ENCODE data around the gene JMJD1C. TPM values are rescaled to one million over a fixed set of nuclear protein-coding genes. Genes with fewer than 3 reads are reported as not detected.
"Not testable (repeated sequence)": the region's sequence is repeated elsewhere in the genome, so short reads cannot be mapped to it uniquely, and the experiment has no call there.

Gene JMJD1C
- total RNA-seq, 2 donors from 2014 or later: 84.1 to 91.1 TPM

DNA sequence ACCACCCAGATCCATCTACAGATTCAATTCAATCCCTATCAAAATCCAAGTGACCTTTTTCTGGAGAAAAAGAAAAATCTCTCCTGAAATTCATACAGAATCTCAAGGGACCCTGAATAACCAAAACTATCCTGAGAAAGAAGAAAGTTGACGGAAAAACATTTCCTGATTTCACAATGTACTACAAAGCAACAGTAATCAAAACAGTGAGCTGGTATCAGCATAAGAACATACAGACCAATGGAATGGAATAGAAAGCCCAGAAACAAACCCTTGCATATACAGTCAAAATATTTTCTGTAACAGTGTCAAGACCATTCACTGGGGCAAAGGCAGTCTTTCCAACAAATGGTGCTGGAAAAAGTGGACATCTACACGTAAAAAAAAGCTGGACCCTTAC lies 89.9 kb downstream of the JMJD1C start:
- intact Hi-C loops (cut with DNase I): no loop called here
- no peak for DNase-seq (ENCODE audit: low spot score)

DNA sequence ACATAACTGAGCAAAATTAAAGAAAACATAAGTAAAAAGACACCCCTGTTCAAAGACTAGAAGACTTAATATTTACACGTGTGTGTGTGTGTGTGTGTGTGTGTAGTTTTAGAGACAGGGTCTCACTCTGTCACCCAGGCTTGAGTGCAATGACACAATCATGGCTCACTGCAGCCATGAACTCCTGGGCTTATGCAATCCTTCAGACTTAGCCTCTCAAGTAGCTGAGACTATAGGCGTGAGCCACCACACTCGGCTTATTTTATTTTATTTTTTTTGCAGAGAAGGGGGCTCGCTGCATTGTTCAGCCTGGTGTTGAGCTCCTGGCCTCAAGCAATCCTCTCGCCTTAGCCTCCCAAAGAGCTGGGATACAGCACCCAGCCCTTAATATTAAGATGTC lies 90.3 kb downstream of the JMJD1C start:
- intact Hi-C loops (cut with DNase I): no loop called here
- DNase-seq (ENCODE audit: low spot score): no peak

- intact Hi-C loops (cut with DNase I): no loop called here
- no peak for DNase-seq (ENCODE audit: low spot score)
These were observed 90.8 kb downstream of the JMJD1C start for GRCh38 chr10:63374991-63375390.

- DNase-seq (ENCODE audit: low spot score): no peak
- intact Hi-C loops (cut with DNase I): no loop called here
These were observed 92.6 kb downstream of the JMJD1C start for GRCh38 chr10:63373176-63373575.

- intact Hi-C loops (cut with DNase I): no loop called here
- no peak for DNase-seq (ENCODE audit: low spot score)
These were observed 96.1 kb downstream of the JMJD1C start for GRCh38 chr10:63369711-63370110.

DNA sequence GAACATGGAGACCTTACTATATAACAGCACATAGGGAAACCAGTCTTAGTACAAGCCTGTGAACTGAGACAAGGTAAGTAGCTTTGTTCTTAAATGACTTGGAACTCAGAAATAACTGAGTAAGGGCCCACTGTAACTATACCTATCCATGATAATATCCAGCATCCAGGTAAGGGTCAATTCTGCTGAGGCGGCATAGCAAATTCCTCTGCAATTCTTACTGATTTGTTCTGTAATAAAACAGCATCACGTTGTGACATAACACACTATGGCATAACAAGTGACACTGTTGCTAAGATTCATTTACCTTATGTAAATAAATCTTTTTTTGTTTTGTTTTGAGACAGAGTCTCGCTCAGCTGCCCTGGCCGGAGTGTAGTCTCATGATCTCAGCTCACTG lies 97.4 kb downstream of the JMJD1C start:
- DNase-seq (ENCODE audit: low spot score): no peak
- intact Hi-C loops (cut with DNase I): no loop called here

DNA sequence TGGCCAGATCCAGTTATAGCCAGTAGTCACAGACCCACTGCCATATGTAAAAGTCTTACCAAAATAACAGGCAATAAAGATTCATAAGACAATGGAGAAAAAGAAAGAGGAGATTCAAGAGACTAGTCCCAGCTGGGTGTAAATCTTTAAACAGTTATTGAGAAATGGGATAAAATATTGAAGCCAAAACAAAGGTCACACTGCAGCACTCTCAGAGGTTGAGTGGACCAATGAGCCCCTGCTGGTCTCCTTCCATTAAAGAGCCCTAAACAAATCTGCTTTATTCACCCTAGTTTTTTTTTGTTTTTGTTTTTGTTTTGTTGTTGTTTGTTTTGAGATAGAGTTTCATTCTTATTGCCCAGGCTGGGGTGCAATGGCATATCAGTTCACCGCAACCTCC lies 98.8 kb downstream of the JMJD1C start:
- no peak for DNase-seq (ENCODE audit: low spot score)
- intact Hi-C loops (cut with DNase I): no loop called here

GRCh38 chr10:63365976-63366765 lies 99.6 kb downstream of the JMJD1C start:
- DNase-seq (ENCODE audit: low spot score): no peak
- intact Hi-C loops (cut with DNase I): no loop called here

GRCh38 chr10:63364918-63365317 lies 100.9 kb downstream of the JMJD1C start:
- intact Hi-C loops (cut with DNase I): no loop called here
- DNase-seq (ENCODE audit: low spot score): no peak

- intact Hi-C loops (cut with DNase I): no loop called here
- DNase-seq (ENCODE audit: low spot score): no peak
These were observed 101.8 kb downstream of the JMJD1C start for GRCh38 chr10:63363951-63364350.

DNA sequence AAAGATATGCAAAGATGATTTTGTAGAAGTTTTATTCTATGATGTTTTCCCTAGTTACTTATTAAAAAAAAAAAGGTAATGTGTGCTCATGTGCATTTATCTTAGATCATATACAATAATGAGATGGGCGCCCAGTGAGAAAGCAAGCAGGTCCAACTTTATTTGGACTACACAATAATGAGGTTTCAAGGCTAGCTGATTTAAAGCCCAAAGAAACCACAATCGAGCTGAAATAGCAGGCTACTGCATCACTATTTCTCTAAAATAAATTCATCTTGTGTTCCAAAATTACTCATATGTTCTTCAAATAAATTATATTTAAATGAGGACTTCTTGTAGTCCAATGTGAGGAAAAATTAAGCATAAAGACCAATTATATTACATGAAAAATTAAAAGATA lies 110.1 kb downstream of the JMJD1C start:
- no peak for DNase-seq (ENCODE audit: low spot score)
- intact Hi-C loops (cut with DNase I): no loop called here

- no peak for DNase-seq (ENCODE audit: low spot score)
- intact Hi-C loops (cut with DNase I): no loop called here
These were observed 112.8 kb downstream of the JMJD1C start for GRCh38 chr10:63352976-63353375.

- intact Hi-C loops (cut with DNase I): no loop called here
- DNase-seq (ENCODE audit: low spot score): no peak
These were observed 117.4 kb downstream of the JMJD1C start for GRCh38 chr10:63348245-63348850.

- DNase-seq (ENCODE audit: low spot score): no peak
- intact Hi-C loops (cut with DNase I): no loop called here
These were observed 119.7 kb downstream of the JMJD1C start for GRCh38 chr10:63346015-63346441.

- DNase-seq (ENCODE audit: low spot score): no peak
- intact Hi-C loops (cut with DNase I): no loop called here
These were observed 121.5 kb downstream of the JMJD1C start for GRCh38 chr10:63344269-63344668.

DNA sequence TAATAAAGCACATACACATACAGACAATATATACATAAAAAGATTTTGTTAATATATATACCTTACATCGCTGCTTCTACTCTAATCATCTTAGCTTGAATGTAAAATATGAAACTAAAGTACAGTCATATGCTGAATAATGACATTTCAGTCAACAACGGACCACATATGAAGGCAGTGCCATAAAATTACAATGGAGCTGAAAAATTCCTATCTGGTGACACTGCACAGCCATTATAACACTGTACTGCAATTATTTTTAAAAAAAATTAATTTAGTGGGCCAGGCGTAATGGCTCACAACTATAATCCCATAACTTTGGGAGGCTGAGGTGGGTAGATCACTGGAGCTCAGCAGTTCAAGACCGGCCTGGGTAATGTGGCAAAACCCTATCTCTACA lies 122.3 kb downstream of the JMJD1C start:
- no peak for DNase-seq (ENCODE audit: low spot score)
- intact Hi-C loops (cut with DNase I): no loop called here

DNA sequence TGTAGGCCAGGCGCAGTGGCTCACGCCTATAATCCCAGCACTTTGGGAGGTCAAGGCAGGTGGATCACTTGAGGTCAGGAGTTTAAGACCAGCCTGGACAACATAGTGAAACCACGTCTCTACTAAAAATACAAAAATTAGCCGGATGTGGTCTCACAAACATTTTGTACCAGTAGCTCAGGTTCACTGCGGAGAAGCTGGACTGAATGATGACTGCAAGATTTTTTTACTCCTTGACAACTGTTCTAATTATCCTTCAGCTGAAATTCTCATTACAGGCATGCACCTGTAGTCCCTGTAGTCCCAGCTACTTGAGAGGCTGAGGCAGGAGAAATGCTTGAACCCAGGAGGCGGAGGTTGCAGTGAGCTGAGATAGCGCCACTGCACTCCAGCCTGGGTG lies 126.1 kb downstream of the JMJD1C start:
- intact Hi-C loops (cut with DNase I); DNase-seq (ENCODE audit: low spot score): not testable (repeated sequence)

DNA sequence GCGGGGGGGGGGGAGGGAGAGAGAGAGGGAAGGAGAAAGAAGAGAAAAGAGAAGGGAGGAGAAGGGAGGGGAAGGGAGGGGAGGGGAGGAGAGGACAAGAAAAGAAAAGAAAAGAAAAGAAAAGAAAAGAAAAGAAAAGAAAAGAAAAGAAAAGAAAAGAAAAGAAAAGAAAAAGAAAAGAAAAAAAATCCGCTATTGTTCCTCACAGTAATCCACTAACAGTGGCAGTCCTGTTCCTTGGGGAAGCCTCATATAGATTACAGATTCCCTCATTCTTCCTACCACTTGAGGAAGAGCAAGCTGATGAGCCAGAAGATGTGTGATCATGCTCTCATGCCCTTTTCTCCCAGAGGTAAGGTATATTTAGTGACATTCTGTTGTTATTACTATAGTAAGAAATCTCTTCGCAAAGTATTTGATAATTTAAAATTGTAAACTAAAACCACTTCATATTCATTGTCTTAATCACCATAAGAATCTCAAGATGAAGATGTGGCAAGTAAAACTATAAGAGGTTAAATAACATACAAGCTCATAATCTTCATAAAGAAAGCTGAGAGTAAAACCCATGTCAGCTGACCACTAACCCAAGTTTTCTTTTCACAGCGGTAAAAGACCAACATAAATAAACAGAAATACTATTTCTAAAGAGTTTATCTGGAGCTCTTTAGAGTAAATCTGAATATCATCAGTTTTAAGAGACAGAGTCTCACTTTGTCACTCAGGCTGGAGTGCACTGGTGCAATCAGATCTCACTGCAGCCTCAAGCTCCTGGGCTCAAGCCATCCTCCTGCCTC lies 128.1 kb downstream of the JMJD1C start:
- intact Hi-C loops (cut with DNase I): no loop called here
- DNase-seq (ENCODE audit: low spot score): no peak

GRCh38 chr10:63331586-63331985 lies 134.2 kb downstream of the JMJD1C start:
- no peak for DNase-seq (ENCODE audit: low spot score)
- intact Hi-C loops (cut with DNase I): no loop called here

GRCh38 chr10:63324495-63324854 lies 141.3 kb downstream of the JMJD1C start:
- intact Hi-C loops (cut with DNase I): no loop called here
- no peak for DNase-seq (ENCODE audit: low spot score)

Data from posterior vena cava (tissue), 2 donors.